Memory B cell (primary cell): Measurements from ENCODE around the gene SRP72.
A peak's percentile ranks its signal among the peaks of the same experiment; 100 is the strongest.

Source experiments
- ATAC-seq: fragments of 150-1000 bp; cut with Tn5 transposase; 2 replicates; pipeline ENCODE4 v1.10.0; 2021; ENCODE audit warnings: low read depth, mild to moderate bottlenecking, moderate library complexity
- DNase-seq, 2 donors: peaks; one replicate each; pipeline ENCODE4 v3.0.0; 2022; ENCODE audit warnings: low spot score in 2 of 2
- H3K27ac Mint-ChIP-seq: one replicate; pipeline ENCODE4 v1.8.0; 2022; ENCODE audit warnings: mild to moderate bottlenecking, moderate library complexity, mixed read lengths
- H3K27me3 Mint-ChIP-seq: one replicate; pipeline ENCODE4 v1.8.0; 2022; ENCODE audit warnings: mixed read lengths
- H3K36me3 Mint-ChIP-seq: one replicate; pipeline ENCODE4 v1.8.0; 2022; ENCODE audit warnings: mild to moderate bottlenecking, mixed read lengths
- H3K4me1 Mint-ChIP-seq: one replicate; pipeline ENCODE4 v1.8.0; 2022; ENCODE audit warnings: mixed read lengths
- H3K4me3 Mint-ChIP-seq: one replicate; pipeline ENCODE4 v1.8.0; 2022; ENCODE audit warnings: mild to moderate bottlenecking, moderate library complexity, mixed read lengths
- H3K9me3 Mint-ChIP-seq: one replicate; pipeline ENCODE4 v1.8.0; 2022; ENCODE audit warnings: mixed read lengths

SRP72 gene

DNA sequence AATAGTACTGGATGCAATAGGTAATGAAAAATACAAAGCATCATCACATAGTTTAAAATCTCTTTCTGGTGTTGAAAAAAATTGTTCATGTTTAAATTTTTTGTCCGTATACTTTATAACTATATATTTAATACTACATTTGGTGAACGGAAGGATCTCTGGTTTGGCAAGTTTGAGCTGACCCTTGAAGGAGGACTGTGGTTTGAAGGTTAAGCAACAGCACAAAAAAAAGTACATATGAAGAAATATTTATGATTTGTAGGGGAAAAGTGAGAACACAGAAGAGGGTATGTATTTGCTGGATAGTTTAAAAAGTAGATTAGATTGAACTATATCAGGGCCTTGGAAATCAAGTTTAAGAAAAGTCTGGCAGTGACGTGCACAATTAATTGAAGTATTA, 13.3 kb downstream of the SRP72 start:
- H3K4me1 Mint-ChIP-seq = no peaks in the 10 kb centered on the region
- no peak overlapping the region for H3K4me3 Mint-ChIP-seq
- H3K27me3 Mint-ChIP-seq = no peaks in the 10 kb centered on the region

DNA sequence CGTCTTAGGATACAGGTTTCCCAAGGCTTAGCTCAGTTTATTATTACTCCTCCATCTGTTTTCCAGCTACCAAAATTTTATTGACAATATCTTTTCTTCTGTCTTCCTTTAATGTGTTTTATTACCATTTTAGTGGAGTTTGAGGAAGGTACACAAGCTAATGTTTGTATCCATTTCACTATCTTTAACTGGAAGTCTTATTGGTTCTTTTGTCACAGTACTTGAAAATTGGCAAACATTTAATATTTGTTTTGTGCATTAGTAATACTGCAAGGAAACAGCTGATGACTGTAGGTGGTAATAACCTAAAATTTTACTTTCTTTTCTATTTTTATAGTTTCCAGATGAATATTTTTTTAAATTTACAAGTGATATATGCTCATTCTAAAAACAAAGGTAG, 28.8 kb downstream of the SRP72 start:
- Mint-ChIP-seq H3K9me3 (no peaks in the 10 kb centered on the region), H3K27ac (no peak overlapping the region), H3K4me1 (no peaks in the 10 kb centered on the region), H3K4me3 (no peak overlapping the region), H3K27me3 (no peaks in the 10 kb centered on the region), H3K36me3 (peaks cover 32% of the 10 kb centered on the region)
- ATAC-seq = no peak
- no peak for DNase-seq

More for the DNA sequence above, 13.3 kb downstream of the SRP72 start:
- no peak for ATAC-seq
- Mint-ChIP-seq H3K9me3 (no peaks in the 10 kb centered on the region), H3K36me3 (peaks cover 25% of the 10 kb centered on the region), H3K27ac (no peak overlapping the region)
- no peak for DNase-seq

DNA sequence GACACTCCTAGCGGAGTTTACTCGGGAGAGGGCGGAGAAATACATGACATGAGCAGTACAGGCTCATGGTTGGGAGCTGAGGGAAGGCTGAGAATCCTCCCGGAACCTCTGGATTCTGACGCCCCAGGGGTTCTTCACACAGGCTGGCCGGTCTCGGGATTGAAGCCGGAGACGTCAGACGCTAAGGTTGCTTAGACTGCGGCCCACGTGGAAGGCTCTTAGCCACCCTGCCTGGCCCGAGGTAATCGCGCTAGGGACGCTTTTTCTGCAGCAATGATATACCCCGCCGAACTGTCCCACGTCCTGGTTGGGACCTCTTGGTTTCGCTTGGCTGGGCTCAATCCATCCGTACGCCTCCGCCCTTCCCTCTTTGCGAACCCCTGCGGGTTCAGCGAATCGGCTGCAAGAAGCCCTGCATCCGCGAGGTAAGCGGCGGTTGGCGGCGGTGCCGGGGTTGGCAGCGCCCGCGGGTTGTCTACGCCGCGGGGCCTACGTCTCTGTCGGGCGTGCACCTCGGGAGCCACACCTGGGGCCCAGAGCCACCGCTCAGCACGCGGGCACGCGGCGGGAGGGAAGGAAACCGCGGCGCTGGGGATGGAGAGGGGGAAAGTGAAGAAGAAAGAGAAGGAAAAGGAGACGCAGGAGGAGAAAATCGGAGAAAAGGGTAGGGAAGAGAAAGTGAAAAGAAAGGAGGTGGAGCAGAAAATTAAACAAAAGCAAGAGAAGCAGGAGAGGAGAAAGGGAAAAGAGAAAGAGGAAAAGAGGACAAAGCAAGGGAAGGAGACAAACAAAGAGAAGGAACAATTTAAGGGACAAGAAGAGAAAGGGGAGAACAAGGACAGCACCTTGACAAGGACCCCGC, 38.1 kb downstream of the SRP72 start, which contains the start of gene ARL9:
Gene ARL9 (plus strand): TSS at position 523 of the 862 bp plus-strand sequence. CDS start 72 bp downstream, at position 595.
- Mint-ChIP-seq H3K27me3 (peaks cover 5% of the 10 kb centered on the region), H3K9me3 (no peaks in the 10 kb centered on the region), H3K4me3 (peak within 1 kb of the TSS; percentile 91), H3K36me3 (peaks cover 8% of the 10 kb centered on the region), H3K4me1 (peaks cover 11% of the 10 kb centered on the region), H3K27ac (peak within 1 kb of the TSS; percentile 92)
- DNase-seq (peak; percentile 55 to 61), ATAC-seq (peak; percentile 93)

DNA sequence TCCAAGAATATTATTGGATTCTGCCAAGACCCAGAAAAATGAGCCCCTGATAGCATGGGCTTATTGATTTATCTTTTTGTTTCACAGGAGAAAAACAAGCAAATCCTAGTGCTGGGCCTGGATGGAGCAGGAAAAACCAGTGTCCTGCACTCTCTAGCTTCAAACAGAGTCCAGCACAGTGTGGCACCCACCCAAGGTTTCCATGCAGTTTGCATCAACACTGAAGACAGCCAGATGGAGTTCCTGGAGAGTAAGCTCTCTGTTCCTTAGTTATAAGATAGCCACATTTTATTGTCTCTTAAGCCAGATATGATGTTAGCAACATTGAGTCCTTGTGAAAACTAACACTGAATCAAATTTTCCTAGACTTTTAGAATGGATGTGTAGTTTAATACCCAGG, 43.7 kb downstream of the SRP72 start:
- no peaks in the 10 kb centered on the region for H3K9me3 Mint-ChIP-seq
- H3K27ac Mint-ChIP-seq = no peak overlapping the region
- H3K27me3 Mint-ChIP-seq = peaks cover 5% of the 10 kb centered on the region
- H3K4me1 Mint-ChIP-seq = peaks cover 3% of the 10 kb centered on the region
- DNase-seq (no peak), ATAC-seq (no peak)
- no peak overlapping the region for H3K4me3 Mint-ChIP-seq
- H3K36me3 Mint-ChIP-seq = no peaks in the 10 kb centered on the region

DNA sequence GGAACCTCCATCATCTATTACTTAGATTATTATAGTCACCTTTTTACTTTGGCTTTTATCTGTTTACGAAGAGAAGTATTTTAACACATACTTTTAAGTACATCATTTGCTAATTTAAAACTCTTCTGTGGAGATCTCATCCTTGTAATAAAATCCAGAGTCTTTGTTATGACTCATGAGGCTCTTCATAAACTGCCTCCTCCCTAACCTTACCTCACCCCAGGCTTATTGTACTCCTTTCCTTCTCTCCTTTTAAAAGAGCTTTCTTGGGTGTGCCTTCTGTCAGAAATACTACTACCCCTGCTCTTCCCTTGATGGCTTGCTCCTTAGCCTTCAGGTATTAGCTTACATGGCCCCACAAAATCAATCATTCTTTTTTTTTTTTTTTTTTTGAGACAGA, 44.7 kb downstream of the SRP72 start:
- Mint-ChIP-seq H3K9me3 (no peaks in the 10 kb centered on the region), H3K4me3 (no peak overlapping the region), H3K27ac (no peak overlapping the region), H3K4me1 (no peaks in the 10 kb centered on the region), H3K27me3 (peaks cover 3% of the 10 kb centered on the region), H3K36me3 (no peaks in the 10 kb centered on the region)
- ATAC-seq (no peak), DNase-seq (no peak)

DNA sequence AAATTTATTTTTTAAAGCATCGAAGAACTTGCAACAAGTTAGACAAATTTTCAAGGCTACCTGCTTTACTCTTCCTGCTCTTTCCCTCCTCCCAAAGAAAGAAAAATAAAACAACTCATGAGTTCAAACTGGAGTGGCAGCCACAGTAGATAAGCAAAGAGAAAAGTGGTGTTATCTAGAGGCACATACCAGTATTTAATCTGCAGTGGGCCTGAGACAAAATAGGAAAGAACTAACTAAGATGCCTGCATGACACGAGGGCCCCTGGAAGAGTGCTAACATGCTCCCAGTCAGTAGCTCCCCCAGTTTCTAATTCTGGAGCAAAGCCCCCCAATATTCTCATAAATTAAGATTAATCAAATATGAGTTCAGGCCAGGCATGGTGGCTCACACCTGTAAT, 46.1 kb downstream of the SRP72 start:
- H3K27ac Mint-ChIP-seq = no peak overlapping the region
- DNase-seq (no peak), ATAC-seq (no peak)

DNA sequence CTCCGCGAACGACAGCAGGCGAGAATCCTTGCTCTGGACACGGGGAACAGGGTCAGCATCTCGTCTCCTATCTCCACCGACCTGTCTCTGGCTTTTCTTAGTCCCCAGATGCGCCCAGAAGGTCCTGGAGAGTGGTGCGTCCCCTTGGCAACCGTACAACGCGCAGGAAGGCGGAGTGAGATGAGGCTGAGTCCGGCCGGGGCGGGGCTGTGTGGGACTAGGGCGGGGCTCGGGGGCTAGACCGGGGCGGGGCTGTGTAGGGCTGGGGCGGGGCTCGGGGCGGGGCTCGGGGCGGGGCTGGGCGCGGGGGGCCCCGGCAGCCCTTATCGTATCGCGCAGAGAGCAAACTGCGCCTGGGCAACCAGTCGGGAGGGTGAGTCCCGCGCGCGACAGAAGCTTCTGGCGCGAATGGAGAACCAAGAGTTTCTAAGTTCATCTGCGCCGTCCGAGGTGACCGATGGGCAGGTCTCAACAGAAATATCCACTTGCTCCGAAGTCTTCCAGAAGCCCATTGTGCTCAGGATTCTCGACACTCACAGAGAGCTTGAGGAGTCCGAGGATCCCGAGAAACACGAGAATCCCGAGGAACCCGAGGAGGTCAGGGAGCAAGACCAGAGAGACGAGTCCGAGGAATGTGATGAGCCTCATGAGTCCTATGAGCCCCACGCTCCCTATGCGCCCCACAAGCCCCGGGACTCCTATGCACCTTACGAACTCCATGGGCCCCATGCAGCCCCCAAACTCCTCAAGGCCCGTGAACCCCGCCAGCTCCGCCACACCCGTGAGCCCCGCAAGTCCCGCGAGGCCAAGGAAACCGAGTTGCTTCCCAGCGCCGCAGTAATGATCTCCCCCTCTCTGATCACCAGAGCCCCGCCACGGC, 63.1 kb downstream of the SRP72 start:
- H3K27me3 Mint-ChIP-seq = peaks cover 5% of the 10 kb centered on the region
- DNase-seq = peak; percentile 61 to 65
- ATAC-seq = peak; percentile 98
- no peaks in the 10 kb centered on the region for H3K36me3 Mint-ChIP-seq
- no peaks in the 10 kb centered on the region for H3K9me3 Mint-ChIP-seq
- no peaks in the 10 kb centered on the region for H3K4me1 Mint-ChIP-seq
- no peak overlapping the region for H3K4me3 Mint-ChIP-seq
- H3K27ac Mint-ChIP-seq = no peak overlapping the region

More for the DNA sequence above, 46.1 kb downstream of the SRP72 start:
- no peaks in the 10 kb centered on the region for H3K9me3 Mint-ChIP-seq
- no peaks in the 10 kb centered on the region for H3K36me3 Mint-ChIP-seq
- H3K4me1 Mint-ChIP-seq = no peaks in the 10 kb centered on the region
- no peak overlapping the region for H3K4me3 Mint-ChIP-seq
- peaks cover 3% of the 10 kb centered on the region for H3K27me3 Mint-ChIP-seq

DNA sequence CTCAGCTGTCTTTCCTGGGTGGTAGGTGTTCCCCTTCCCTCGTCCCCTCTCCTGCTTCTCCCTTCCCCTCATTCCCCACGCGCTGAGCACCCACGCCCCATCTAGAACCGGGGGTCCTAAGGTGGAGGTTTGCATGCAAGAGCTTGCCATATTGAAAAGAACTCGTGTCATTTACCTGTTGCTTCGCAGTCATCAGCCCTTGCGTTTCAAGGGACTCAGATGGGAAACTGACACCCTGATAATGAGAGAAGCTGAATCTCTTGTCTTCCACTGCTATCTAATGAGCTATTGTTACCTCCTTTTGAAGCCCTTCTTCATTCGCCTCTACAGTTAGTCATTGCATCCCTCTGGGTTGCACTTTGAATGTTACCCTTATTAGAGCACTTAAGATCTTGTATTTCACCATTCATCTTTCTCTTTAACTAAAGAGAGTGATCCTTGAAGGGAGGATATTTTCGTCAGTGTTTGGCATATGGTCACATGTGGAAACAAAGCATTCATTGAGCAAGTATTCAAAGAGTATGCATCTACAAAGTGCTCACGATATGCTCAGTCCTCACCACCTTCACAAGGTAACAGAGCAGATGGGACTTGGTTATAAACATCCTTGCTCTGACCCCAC, 63.8 kb downstream of the SRP72 start:
- Mint-ChIP-seq H3K9me3 (no peaks in the 10 kb centered on the region), H3K4me1 (no peaks in the 10 kb centered on the region), H3K27ac (no peak overlapping the region), H3K36me3 (no peaks in the 10 kb centered on the region), H3K27me3 (peaks cover 6% of the 10 kb centered on the region), H3K4me3 (no peak overlapping the region)
- ATAC-seq (no peak), DNase-seq (no peak)

DNA sequence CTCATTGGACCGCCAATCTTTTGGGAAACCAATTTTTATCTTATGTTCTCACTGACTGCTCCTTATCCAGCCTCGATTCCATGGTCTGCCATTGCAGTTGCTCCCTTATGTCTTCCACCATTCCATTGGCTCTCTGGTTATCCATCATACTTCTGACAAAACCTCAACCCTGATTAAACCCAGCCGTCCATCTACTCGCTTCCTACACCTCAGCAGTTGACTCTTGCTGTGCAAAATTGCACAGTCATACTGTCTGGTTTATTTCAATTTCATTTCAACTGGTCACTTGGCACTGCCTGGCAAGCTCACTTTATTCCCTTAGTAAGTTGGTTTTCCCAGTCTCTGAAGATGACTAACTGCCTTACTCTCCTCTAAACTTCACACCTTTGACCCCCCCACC, 64.4 kb downstream of the SRP72 start:
- Mint-ChIP-seq H3K36me3 (no peaks in the 10 kb centered on the region), H3K27ac (no peak overlapping the region), H3K9me3 (no peaks in the 10 kb centered on the region), H3K4me1 (no peaks in the 10 kb centered on the region), H3K27me3 (peaks cover 8% of the 10 kb centered on the region), H3K4me3 (no peak overlapping the region)
- ATAC-seq = no peak
- DNase-seq = no peak

DNA sequence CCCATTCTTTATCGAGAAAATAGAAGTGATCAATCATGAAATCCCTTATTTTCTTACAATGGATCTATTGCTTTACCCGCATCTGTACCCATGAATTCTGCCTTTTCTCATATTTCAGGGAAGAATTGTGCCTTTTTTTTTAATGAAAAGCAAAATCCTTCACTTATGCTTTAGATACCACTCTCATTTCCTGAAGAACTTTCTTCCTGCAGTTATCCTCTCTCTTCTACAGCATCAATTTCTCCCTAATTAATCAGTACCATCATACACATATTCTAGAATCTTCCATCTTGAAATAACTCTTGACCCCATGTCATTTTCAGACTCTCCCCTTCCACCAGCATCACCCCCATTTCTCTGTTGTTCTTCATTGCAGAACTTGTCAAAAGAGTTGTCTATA, 64.8 kb downstream of the SRP72 start:
- DNase-seq (no peak), ATAC-seq (no peak)
- Mint-ChIP-seq H3K27me3 (peaks cover 8% of the 10 kb centered on the region), H3K9me3 (no peaks in the 10 kb centered on the region), H3K4me1 (no peaks in the 10 kb centered on the region), H3K27ac (no peak overlapping the region), H3K4me3 (no peak overlapping the region), H3K36me3 (no peaks in the 10 kb centered on the region)

DNA sequence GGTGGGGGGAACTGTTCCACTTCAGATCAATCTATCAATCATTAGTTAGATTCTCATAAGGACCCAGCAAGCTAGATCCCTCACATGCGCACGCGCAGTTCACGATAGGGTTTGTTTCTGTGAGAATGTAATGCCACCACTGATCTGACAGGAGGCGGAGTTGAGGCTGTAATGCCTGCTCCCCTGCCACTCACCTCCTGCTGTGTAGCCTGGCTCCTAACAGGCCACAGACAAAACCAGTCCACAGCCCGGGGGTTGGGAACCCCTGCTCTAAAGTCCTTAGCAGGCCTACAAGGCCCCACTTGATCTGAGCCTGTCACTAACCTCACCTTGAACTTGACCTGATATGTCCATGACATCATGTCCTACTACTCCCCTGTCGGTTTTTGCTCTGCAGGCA, 68.5 kb downstream of the SRP72 start:
- Mint-ChIP-seq H3K27me3 (peaks cover 14% of the 10 kb centered on the region), H3K9me3 (no peaks in the 10 kb centered on the region)

DNA sequence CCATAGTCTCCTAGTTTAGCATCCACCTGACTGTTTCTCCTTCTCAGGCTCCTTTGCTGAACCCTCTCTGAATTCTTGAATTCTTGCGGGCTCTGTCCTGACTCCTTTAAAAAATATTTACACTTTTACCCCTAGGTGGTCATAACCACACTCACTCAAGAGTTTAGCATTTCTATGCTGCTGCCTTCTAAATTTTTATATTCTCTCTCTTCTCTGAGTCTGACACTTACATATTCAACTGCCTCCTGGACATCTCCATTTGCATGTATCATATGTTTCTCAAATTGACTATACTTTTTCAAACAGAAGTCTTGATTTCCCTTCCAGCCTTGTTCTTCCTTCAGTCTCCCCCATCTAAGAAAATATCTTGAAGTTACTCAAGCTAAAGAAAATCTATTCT, 69.7 kb downstream of the SRP72 start:
- DNase-seq (no peak), ATAC-seq (no peak)
- H3K36me3 Mint-ChIP-seq = no peaks in the 10 kb centered on the region
- H3K4me1 Mint-ChIP-seq = no peaks in the 10 kb centered on the region
- no peak overlapping the region for H3K4me3 Mint-ChIP-seq
- no peaks in the 10 kb centered on the region for H3K9me3 Mint-ChIP-seq
- no peak overlapping the region for H3K27ac Mint-ChIP-seq
- H3K27me3 Mint-ChIP-seq = peaks cover 16% of the 10 kb centered on the region

More for the DNA sequence above, 68.5 kb downstream of the SRP72 start:
- Mint-ChIP-seq H3K27ac (no peak overlapping the region), H3K4me3 (no peak overlapping the region), H3K4me1 (no peaks in the 10 kb centered on the region), H3K36me3 (no peaks in the 10 kb centered on the region)
- DNase-seq = no peak
- ATAC-seq = no peak

DNA sequence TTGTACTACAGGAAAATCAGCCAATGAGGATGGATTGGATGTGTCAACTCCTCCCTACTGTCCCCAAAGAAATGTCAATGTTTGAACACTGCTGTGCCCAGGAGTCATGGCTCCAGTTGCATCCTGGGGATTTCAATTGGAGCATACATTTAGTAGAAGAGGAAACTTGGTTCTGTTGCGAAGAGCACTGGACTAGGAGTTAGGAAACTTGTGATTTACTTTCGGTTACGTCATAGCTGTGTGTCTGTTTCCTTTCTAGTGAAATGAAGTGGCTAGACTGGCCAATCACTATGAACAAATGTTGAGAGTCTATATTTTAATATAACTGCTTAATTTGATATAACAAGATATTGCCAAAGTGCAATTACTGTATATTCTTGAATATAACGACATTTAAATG, 73.4 kb downstream of the SRP72 start:
- Mint-ChIP-seq H3K27ac (no peak overlapping the region), H3K4me1 (peaks cover 7% of the 10 kb centered on the region), H3K9me3 (no peaks in the 10 kb centered on the region), H3K36me3 (no peaks in the 10 kb centered on the region), H3K27me3 (peaks cover 20% of the 10 kb centered on the region), H3K4me3 (no peak overlapping the region)
- DNase-seq (no peak), ATAC-seq (no peak)
